Activated naive CD4-positive, alpha-beta T cell treated with anti-CD3 and anti-CD28 coated beads, Interleukin-2, amount 10 ng/mL, durations not matched to agents 5 hours and 36 hours (primary cell): ENCODE data around the gene SVEP1. TPM values are rescaled to one million over a fixed set of nuclear protein-coding genes. Genes with fewer than 3 reads are reported as not detected.

Source experiments
- total RNA-seq, 2 experiments: library from RNA; stranded (reverse); gene quantifications; one replicate each; pipeline ENCODE4 v1.2.3, GENCODE V29; 2021

The SVEP1 gene
- total RNA-seq, result not detected

GRCh38 chr9:110579034-110579861 lies at the start of gene SVEP1:
SVEP1 (minus strand) TSS chr9:110579741; CDS start chr9:110579543, 198 bp downstream.

GRCh38 chr9:110337727-110338126 lies 241.8 kb downstream of the SVEP1 start, which contains the start of gene TXNDC8:
TXNDC8 (minus strand) TSS chr9:110337863.

Other genes with a start within 250 kb of the SVEP1 start
- not detected for gene TXNDC8, start 241.9 kb downstream of the SVEP1 start, total RNA-seq
- gene MUSK, start 89.0 kb upstream of the SVEP1 start, total RNA-seq, result not detected